H9 (cell line): ENCODE data around the gene ATXN7. TPM values are rescaled to one million over a fixed set of nuclear protein-coding genes. Genes with fewer than 3 reads are reported as not detected.

Experiments used
- DNase-seq: peaks from one replicate; pipeline ENCODE4 v3.0.0-alpha.2; 2017
- H2AFZ ChIP-seq: one replicate; pipeline ENCODE4 v1.6.1; 2013; ENCODE audit warnings: mild to moderate bottlenecking, low read length, control low read depth, moderate library complexity
- H2AK5ac ChIP-seq: 2 replicates; pipeline ENCODE4 v1.6.1; 2013; ENCODE audit warnings: low read length, control low read depth, mixed read lengths; ENCODE audit not compliant: insufficient read length
- H2BK120ac ChIP-seq: one replicate; pipeline ENCODE4 v1.6.1; 2013; ENCODE audit warnings: low read depth, mild to moderate bottlenecking, low read length, control low read depth, inconsistent platforms; ENCODE audit not compliant: poor library complexity, severe bottlenecking
- H2BK12ac ChIP-seq: 2 replicates; pipeline ENCODE4 v1.6.1; 2013; ENCODE audit warnings: low read length, control low read depth, mixed read lengths, low read depth; ENCODE audit not compliant: insufficient read length
- H2BK15ac ChIP-seq: 2 replicates; pipeline ENCODE4 v1.6.1; 2013; ENCODE audit warnings: low read depth, low read length, control low read depth
- H2BK20ac ChIP-seq: one replicate; pipeline ENCODE4 v1.6.1; 2013; ENCODE audit warnings: low read depth, mild to moderate bottlenecking, low read length, control low read depth, inconsistent platforms; ENCODE audit not compliant: poor library complexity, severe bottlenecking
- H2BK5ac ChIP-seq: 2 replicates; pipeline ENCODE4 v1.6.1; 2013; ENCODE audit warnings: low read length, control low read depth, mixed read lengths; ENCODE audit not compliant: insufficient read length
- H3K14ac ChIP-seq: 2 replicates; pipeline ENCODE4 v1.6.1; 2013; ENCODE audit warnings: low read length, control low read depth; ENCODE audit not compliant: insufficient read depth
- H3K18ac ChIP-seq: 2 replicates; pipeline ENCODE4 v1.6.1; 2013; ENCODE audit warnings: low read depth, mild to moderate bottlenecking, mixed read lengths, low read length, control low read depth; ENCODE audit not compliant: insufficient read length
- H3K23ac ChIP-seq: 2 replicates; pipeline ENCODE4 v1.6.1; 2013; ENCODE audit warnings: low read length, control low read depth, mixed read lengths, low read depth; ENCODE audit not compliant: insufficient read length
- H3K23me2 ChIP-seq: 2 replicates; pipeline ENCODE4 v1.6.1; 2013; ENCODE audit warnings: low read depth, mild to moderate bottlenecking, mixed read lengths, low read length, control low read depth; ENCODE audit not compliant: insufficient read length, poor library complexity, severe bottlenecking
- H3K27ac ChIP-seq: 2 replicates; pipeline ENCODE4 v1.5.1; 2013; ENCODE audit warnings: low read length, control low read depth, mixed read lengths, low read depth; ENCODE audit not compliant: insufficient read length
- H3K27me3 ChIP-seq: 2 replicates; pipeline ENCODE4 v1.6.1; 2013; ENCODE audit warnings: low read length, control low read depth, inconsistent platforms; ENCODE audit not compliant: insufficient read depth
- H3K4ac ChIP-seq: 2 replicates; pipeline ENCODE4 v1.6.1; 2013; ENCODE audit warnings: low read depth, mild to moderate bottlenecking, control low read depth, inconsistent platforms, low read length, moderate library complexity
- H3K4me1 ChIP-seq: 2 replicates; pipeline ENCODE4 v1.6.1; 2013; ENCODE audit warnings: low read length, control low read depth, inconsistent platforms; ENCODE audit not compliant: insufficient read depth
- H3K4me2 ChIP-seq: 2 replicates; pipeline ENCODE4 v1.6.1; 2013; ENCODE audit warnings: low read length, control low read depth, mixed read lengths; ENCODE audit not compliant: insufficient read length, insufficient read depth
- H3K56ac ChIP-seq: 2 replicates; pipeline ENCODE4 v1.6.1; 2013; ENCODE audit warnings: low read depth, mild to moderate bottlenecking, mixed read lengths, low read length, control low read depth; ENCODE audit not compliant: insufficient read length
- H3K79me1 ChIP-seq: 2 replicates; pipeline ENCODE4 v1.6.1; 2013; ENCODE audit warnings: low read depth, mild to moderate bottlenecking, moderate library complexity, low read length, control low read depth, inconsistent platforms; ENCODE audit not compliant: insufficient read depth, poor library complexity, severe bottlenecking
- H3K79me2 ChIP-seq: 2 replicates; pipeline ENCODE4 v1.6.1; 2013; ENCODE audit warnings: low read length, control low read depth, inconsistent platforms; ENCODE audit not compliant: insufficient read depth
- H3K9ac ChIP-seq: 2 replicates; pipeline ENCODE4 v1.6.1; 2013; ENCODE audit warnings: low read length, control low read depth, mixed read lengths; ENCODE audit not compliant: insufficient read length; ENCODE audit errors: extremely low read depth
- H3K9me3 ChIP-seq: one replicate; pipeline ENCODE4 v1.6.1; 2013; ENCODE audit warnings: low read depth, low read length, inconsistent platforms; ENCODE audit not compliant: control insufficient read depth
- H3T11ph ChIP-seq: one replicate; pipeline ENCODE4 v1.6.1; 2013; ENCODE audit warnings: mild to moderate bottlenecking, low read length, control low read depth, inconsistent platforms
- H4K20me1 ChIP-seq: one replicate; pipeline ENCODE4 v1.6.1; 2013; ENCODE audit not compliant: control insufficient read depth, insufficient read length, insufficient read depth
- H4K5ac ChIP-seq: 2 replicates; pipeline ENCODE4 v1.6.1; 2013; ENCODE audit warnings: low read depth, mild to moderate bottlenecking, mixed read lengths, low read length, control low read depth; ENCODE audit not compliant: insufficient read length
- H4K8ac ChIP-seq: replicated peaks from 2 replicates; pipeline ENCODE4 v1.6.1; 2013; ENCODE audit warnings: low read length, control low read depth, mixed read lengths, low read depth; ENCODE audit not compliant: insufficient read length
- H4K91ac ChIP-seq: 2 replicates; pipeline ENCODE4 v1.6.1; 2013; ENCODE audit warnings: low read depth, mild to moderate bottlenecking, moderate library complexity, mixed read lengths, low read length, control low read depth; ENCODE audit not compliant: insufficient read length
- H3K27ac Mint-ChIP-seq, 3 experiments: 2 replicates in 2 of 3; 3 replicates in 1 of 3; pipeline ENCODE4 v1.8.0; 2020 to 2021; ENCODE audit warnings: mixed read lengths in 3 of 3, mild to moderate bottlenecking in 1 of 3, moderate library complexity in 1 of 3
- H3K27me3 Mint-ChIP-seq: 2 replicates; pipeline ENCODE4 v1.8.0; 2021; ENCODE audit warnings: low read depth, mild to moderate bottlenecking, moderate library complexity, mixed read lengths
- H3K36me3 Mint-ChIP-seq, 3 experiments: 2 replicates in 2 of 3; 3 replicates in 1 of 3; pipeline ENCODE4 v1.8.0; 2020 to 2021; ENCODE audit warnings: low read depth in 3 of 3, mixed read lengths in 3 of 3; ENCODE audit not compliant: insufficient read depth in 1 of 3
- H3K4me1 Mint-ChIP-seq, 2 experiments: 2 replicates each; pipeline ENCODE4 v1.8.0; 2020; ENCODE audit warnings: mixed read lengths in 2 of 2
- H3K4me3 Mint-ChIP-seq, 2 experiments: 2 replicates in 1 of 2; 3 replicates in 1 of 2; pipeline ENCODE4 v1.8.0; 2020 to 2021; ENCODE audit warnings: mild to moderate bottlenecking in 2 of 2, mixed read lengths in 2 of 2, moderate library complexity in 1 of 2
- H3K9me3 Mint-ChIP-seq, 2 experiments: 2 replicates in 1 of 2; 3 replicates in 1 of 2; pipeline ENCODE4 v1.8.0; 2020; ENCODE audit warnings: mild to moderate bottlenecking in 2 of 2, mixed read lengths in 2 of 2, moderate library complexity in 1 of 2
- CTCF ChIP-seq: fragments of 200-600 bp; sonication (generic); conservative IDR thresholded peaks from 3 replicates; pipeline ENCODE4 v1.8.0; 2021; ENCODE audit warnings: antibody characterized with exemption, mild to moderate bottlenecking
- WGBS: extraction: QIAGEN DNeasy Blood & Tissue Kit; methylation state at CpG from one replicate; pipeline ENCODE4 v1.1.7; 2013; ENCODE audit warnings: missing lambda C conversion rate, low lambda C conversion rate, mixed read lengths; ENCODE audit not compliant: insufficient read length; ENCODE audit errors: extremely low coverage; 5-methylcytosine and 5-hydroxymethylcytosine counted together
- total RNA-seq: library from RNA; stranded (reverse); gene quantifications from 2 replicates; pipeline ENCODE4 v1.2.1, GENCODE V29; 2021

ATXN7 gene
- total RNA-seq, 1 experiment from 2014 or later = 21.5 TPM

DNA sequence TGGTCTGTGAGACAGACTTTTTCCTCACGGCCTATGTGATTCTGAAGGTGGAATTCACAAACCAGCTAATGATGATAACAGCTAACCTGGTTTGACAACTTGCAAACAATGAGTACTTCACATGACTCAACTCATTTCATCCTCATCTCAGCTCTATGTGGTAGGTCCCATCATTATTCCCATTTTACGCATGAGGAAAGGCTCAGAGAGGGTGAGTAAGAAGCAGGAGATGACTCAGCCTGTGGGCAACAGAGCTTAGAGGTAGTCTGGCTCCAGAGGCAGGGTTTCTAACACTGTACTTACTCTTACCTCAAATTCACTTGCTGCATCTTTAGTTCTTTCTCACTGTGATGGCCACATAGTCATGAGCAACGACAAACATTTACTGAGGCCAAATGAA is 185.5 kb downstream of the ATXN7 start:
- no CpG with 5 or more reads among the region's 3 CpGs for WGBS
- Histone ChIP-seq H3K4me2 (no peak overlapping the region), H3K56ac (no peak overlapping the region)

More for the DNA sequence above, 185.5 kb downstream of the ATXN7 start:
- Mint-ChIP-seq H3K36me3 (no peaks in the 10 kb centered on the region), H3K4me1 (peaks cover 48 to 49% of the 10 kb centered on the region in 2 experiments), H3K9me3 (no peaks in the 10 kb centered on the region; a peak in 1 of 5 replicates), H3K4me3 (no peak overlapping the region), H3K27ac (peak overlapping the region in 1 of 3 experiments; percentile 88; a peak in 2 of 7 replicates), H3K27me3 (peaks cover 5% of the 10 kb centered on the region)
- Histone ChIP-seq H3K23me2 (no peaks in the 10 kb centered on the region), H3K27ac (no peak overlapping the region), H4K91ac (no peak overlapping the region), H3K14ac (no peak overlapping the region), H4K20me1 (no peaks in the 10 kb centered on the region), H2AFZ (no peak overlapping the region), H2AK5ac (no peak overlapping the region), H2BK120ac (no peak overlapping the region), H3K27me3 (no peaks in the 10 kb centered on the region), H2BK12ac (no peak overlapping the region), H3K4me1 (peaks cover 14% of the 10 kb centered on the region; the same call in 1 of the 2 replicates), H3K9me3 (no peaks in the 10 kb centered on the region), H3T11ph (no peak overlapping the region), H2BK20ac (no peak overlapping the region), H3K18ac (no peak overlapping the region), H2BK15ac (no peak overlapping the region), H4K8ac (no peak overlapping the region), H2BK5ac (no peak overlapping the region), H3K79me1 (no peaks in the 10 kb centered on the region), H3K4ac (no peak overlapping the region), H3K23ac (no peak overlapping the region), H3K79me2 (no peaks in the 10 kb centered on the region), H3K9ac (no peak overlapping the region), H4K5ac (no peak overlapping the region)
- TF ChIP-seq CTCF = no peak
- no peak for DNase-seq
